Measurements from ENCODE around the gene ZNF473. TPM values are rescaled to one million over a fixed set of nuclear protein-coding genes. Genes with fewer than 3 reads are reported as not detected.

Gene ZNF473
- total RNA-seq, 2 donors from 2014 or later, result 7.0 to 8.9 TPM

DNA sequence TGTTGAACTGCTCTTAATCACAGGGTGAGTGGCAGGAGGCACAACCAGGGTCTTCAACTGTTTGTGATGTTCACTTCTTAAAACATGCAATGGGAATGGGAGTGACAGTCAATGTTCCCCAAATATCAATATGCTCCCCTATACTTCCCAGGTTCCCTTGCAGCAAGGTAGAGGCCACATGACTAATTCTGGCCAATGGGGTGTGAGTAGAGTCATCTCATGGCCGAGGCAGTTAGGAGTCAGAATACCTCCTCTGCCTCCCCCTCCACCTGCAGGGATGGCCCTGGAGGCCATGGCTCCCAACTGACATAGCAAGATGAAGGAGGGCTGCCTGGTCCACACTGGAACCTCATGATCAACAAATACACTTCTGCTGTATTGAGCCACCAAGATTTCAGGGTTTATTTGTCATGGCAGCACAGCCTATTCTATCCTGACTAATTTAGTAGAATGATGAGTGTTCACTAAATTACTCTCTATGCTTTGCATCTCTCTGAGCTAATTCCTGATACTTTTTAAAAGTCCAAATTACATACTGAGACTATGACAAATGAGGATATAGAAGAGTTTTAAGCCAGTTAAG is 9.5 kb upstream of the ZNF473 start:
- H3K36me3 Mint-ChIP-seq (ENCODE audit: low read depth), result peaks cover 16% of the 10 kb centered on the region
- H3K27me3 Mint-ChIP-seq, result no peaks in the 10 kb centered on the region
- ATAC-seq, result no peak
- H3K4me3 Mint-ChIP-seq, result no peak overlapping the region
- H3K27ac Mint-ChIP-seq, result no peak overlapping the region
- no peaks in the 10 kb centered on the region for H3K9me3 ChIP-seq (ENCODE audit: control insufficient read depth, low read length, poor library complexity, severe bottlenecking)
- DNase-seq, result no peak
- peaks cover 11% of the 10 kb centered on the region for H3K4me1 Mint-ChIP-seq

- DNase-seq (no peak), ATAC-seq (no peak)
- no peaks in the 10 kb centered on the region for H3K27me3 Mint-ChIP-seq
- H3K4me3 Mint-ChIP-seq, result no peak overlapping the region
- H3K36me3 Mint-ChIP-seq (ENCODE audit: low read depth), result peaks cover 3% of the 10 kb centered on the region
- peaks cover 22% of the 10 kb centered on the region for H3K4me1 Mint-ChIP-seq
- no peak overlapping the region for H3K27ac Mint-ChIP-seq
- H3K9me3 ChIP-seq (ENCODE audit: control insufficient read depth, low read length, poor library complexity, severe bottlenecking), result no peaks in the 10 kb centered on the region
Measured at GRCh38 chr19:50020481-50020880, 5.3 kb upstream of the ZNF473 start.

GRCh38 chr19:50022823-50023222 is 3.0 kb upstream of the ZNF473 start:
- Mint-ChIP-seq H3K4me3 (no peak overlapping the region), H3K4me1 (peaks cover 33% of the 10 kb centered on the region), H3K27ac (no peak overlapping the region), H3K36me3 (ENCODE audit: low read depth) (no peaks in the 10 kb centered on the region), H3K27me3 (no peaks in the 10 kb centered on the region)
- ATAC-seq (no peak), DNase-seq (no peak)
- no peaks in the 10 kb centered on the region for H3K9me3 ChIP-seq (ENCODE audit: control insufficient read depth, low read length, poor library complexity, severe bottlenecking)

GRCh38 chr19:50024719-50025021 is 1.1 kb upstream of the ZNF473 start:
- ATAC-seq (no peak), DNase-seq (no peak)
- H3K27ac Mint-ChIP-seq, result peak overlapping the region; percentile 95
- no peaks in the 10 kb centered on the region for H3K27me3 Mint-ChIP-seq
- peaks cover 33% of the 10 kb centered on the region for H3K4me1 Mint-ChIP-seq
- H3K36me3 Mint-ChIP-seq (ENCODE audit: low read depth), result no peaks in the 10 kb centered on the region
- no peaks in the 10 kb centered on the region for H3K9me3 ChIP-seq (ENCODE audit: control insufficient read depth, low read length, poor library complexity, severe bottlenecking)
- peak overlapping the region; percentile 98 for H3K4me3 Mint-ChIP-seq

GRCh38 chr19:50025022-50025793 is 597 bp upstream of the ZNF473 start, which contains the start of gene VRK3:
TSS of gene VRK3 (minus strand) at chr19:50025372. CDS start at chr19:50016162, 9,210 bp downstream.
- H3K4me3 Mint-ChIP-seq, result peak within 1 kb of the TSS; percentile 98
- peaks cover 33% of the 10 kb centered on the region for H3K4me1 Mint-ChIP-seq
- H3K27ac Mint-ChIP-seq, result peak within 1 kb of the TSS; percentile 95
- DNase-seq (peak; percentile 95 to 98 (median 95)), ATAC-seq (peak; percentile 87)
- no peaks in the 10 kb centered on the region for H3K27me3 Mint-ChIP-seq
- no peaks in the 10 kb centered on the region for H3K9me3 ChIP-seq (ENCODE audit: control insufficient read depth, low read length, poor library complexity, severe bottlenecking)
- H3K36me3 Mint-ChIP-seq (ENCODE audit: low read depth), result no peaks in the 10 kb centered on the region

DNA sequence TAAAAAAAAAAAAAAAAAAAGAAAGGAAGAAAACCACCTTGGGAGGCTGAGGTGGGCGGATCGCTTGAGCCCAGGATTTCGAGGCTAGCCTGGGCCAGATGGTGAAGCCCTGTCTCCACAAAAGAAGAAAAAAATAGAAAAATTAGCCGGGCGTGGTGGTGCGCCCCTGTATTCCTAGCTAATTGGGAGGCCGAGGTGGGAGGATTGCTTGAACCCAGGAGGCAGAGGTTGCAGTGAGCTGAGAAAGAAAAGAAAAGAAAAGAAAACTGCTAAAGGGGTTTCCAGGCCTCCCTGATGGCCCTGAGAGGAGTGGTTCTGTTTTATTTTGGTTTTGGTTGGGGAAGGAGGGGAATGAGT is 723 bp downstream of the ZNF473 start:
- peak overlapping the region; percentile 95 for H3K27ac Mint-ChIP-seq
- no peaks in the 10 kb centered on the region for H3K27me3 Mint-ChIP-seq
- H3K4me3 Mint-ChIP-seq, result peak overlapping the region; percentile 98
- DNase-seq (no peak), ATAC-seq (no peak)
- no peaks in the 10 kb centered on the region for H3K9me3 ChIP-seq (ENCODE audit: control insufficient read depth, low read length, poor library complexity, severe bottlenecking)
- peaks cover 3% of the 10 kb centered on the region for H3K36me3 Mint-ChIP-seq (ENCODE audit: low read depth)
- peaks cover 34% of the 10 kb centered on the region for H3K4me1 Mint-ChIP-seq

- Mint-ChIP-seq H3K36me3 (ENCODE audit: low read depth) (peaks cover 18% of the 10 kb centered on the region), H3K27me3 (no peaks in the 10 kb centered on the region), H3K27ac (no peak overlapping the region), H3K4me3 (no peak overlapping the region), H3K4me1 (peaks cover 22% of the 10 kb centered on the region)
- DNase-seq, result no peak
- no peaks in the 10 kb centered on the region for H3K9me3 ChIP-seq (ENCODE audit: control insufficient read depth, low read length, poor library complexity, severe bottlenecking)
- ATAC-seq, result no peak
Measured at GRCh38 chr19:50030225-50030624, 4.4 kb downstream of the ZNF473 start.

DNA sequence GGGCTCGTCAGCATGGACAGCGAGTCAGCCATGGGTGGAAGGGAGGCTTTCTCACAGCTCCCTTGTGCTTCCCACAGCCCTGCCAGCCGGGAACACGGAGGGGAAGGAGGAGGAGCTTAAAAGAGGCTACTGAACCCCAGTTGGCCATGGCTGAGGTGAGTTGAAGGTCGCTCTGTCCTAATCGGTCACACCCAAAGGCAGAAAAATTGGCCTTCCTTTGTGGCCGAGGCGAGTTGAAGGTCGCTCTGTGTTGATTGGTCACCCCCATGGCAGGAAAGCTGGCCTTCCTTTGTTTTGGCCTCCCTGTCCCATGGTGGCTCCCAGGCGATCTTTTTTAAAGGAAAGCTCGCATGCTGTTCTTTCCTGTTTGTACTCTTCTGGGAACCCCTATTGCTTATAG is 5.1 kb downstream of the ZNF473 start:
- H3K27me3 Mint-ChIP-seq, result no peaks in the 10 kb centered on the region
- no peak overlapping the region for H3K4me3 Mint-ChIP-seq
- peaks cover 18% of the 10 kb centered on the region for H3K36me3 Mint-ChIP-seq (ENCODE audit: low read depth)
- ATAC-seq, result no peak
- H3K4me1 Mint-ChIP-seq, result peaks cover 19% of the 10 kb centered on the region
- no peaks in the 10 kb centered on the region for H3K9me3 ChIP-seq (ENCODE audit: control insufficient read depth, low read length, poor library complexity, severe bottlenecking)
- DNase-seq, result no peak
- peak overlapping the region; percentile 56 for H3K27ac Mint-ChIP-seq

DNA sequence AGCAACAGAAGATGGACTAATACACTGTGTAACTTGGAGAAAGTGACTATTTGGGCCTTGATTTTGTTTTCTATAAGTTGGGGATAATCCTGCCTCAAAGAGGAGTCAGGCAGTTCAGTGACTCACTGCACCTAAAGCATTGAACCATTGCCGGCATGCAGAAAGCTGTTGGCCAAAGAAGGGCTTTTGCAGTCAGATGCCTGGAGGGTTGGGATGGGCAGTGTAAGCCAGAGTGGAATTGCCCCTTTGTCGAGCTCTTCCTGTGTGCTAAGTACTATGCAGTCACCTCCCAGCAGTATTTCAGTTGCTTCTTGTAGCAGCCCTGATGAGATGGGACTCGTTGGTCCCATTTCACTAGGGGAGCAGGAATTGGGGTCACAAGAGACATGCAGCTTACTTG is 11.1 kb downstream of the ZNF473 start:
- Mint-ChIP-seq H3K27me3 (no peaks in the 10 kb centered on the region), H3K36me3 (ENCODE audit: low read depth) (peaks cover 21% of the 10 kb centered on the region), H3K4me1 (peaks cover 4% of the 10 kb centered on the region), H3K27ac (no peak overlapping the region), H3K4me3 (no peak overlapping the region)
- ATAC-seq (no peak), DNase-seq (no peak)
- H3K9me3 ChIP-seq (ENCODE audit: control insufficient read depth, low read length, poor library complexity, severe bottlenecking), result no peaks in the 10 kb centered on the region

DNA sequence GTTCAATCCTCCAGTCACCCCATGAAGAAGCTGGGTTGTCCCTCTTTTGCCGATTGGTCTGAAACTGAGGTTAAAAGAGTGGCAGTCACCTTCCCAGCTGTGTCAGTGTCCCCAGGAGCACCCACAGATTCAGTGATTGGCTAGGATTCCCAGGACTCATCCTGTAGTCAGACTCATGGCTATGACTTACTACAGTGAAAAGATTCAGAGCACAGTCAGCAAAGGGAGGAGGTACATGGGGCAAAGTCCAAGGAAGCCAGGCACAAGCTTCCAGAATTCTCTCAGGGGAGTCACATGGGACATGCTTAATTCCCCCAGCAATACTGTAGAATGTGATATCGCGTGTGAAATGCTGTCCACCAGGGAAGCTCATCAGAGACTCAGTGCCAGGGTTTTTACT is 14.2 kb downstream of the ZNF473 start:
- Mint-ChIP-seq H3K27ac (peak overlapping the region; percentile 53), H3K36me3 (ENCODE audit: low read depth) (peaks cover 25% of the 10 kb centered on the region), H3K27me3 (no peaks in the 10 kb centered on the region), H3K4me3 (peak overlapping the region; percentile 31), H3K4me1 (peaks cover 2% of the 10 kb centered on the region)
- peaks cover 5% of the 10 kb centered on the region for H3K9me3 ChIP-seq (ENCODE audit: control insufficient read depth, low read length, poor library complexity, severe bottlenecking)
- DNase-seq, result no peak
- no peak for ATAC-seq

DNA sequence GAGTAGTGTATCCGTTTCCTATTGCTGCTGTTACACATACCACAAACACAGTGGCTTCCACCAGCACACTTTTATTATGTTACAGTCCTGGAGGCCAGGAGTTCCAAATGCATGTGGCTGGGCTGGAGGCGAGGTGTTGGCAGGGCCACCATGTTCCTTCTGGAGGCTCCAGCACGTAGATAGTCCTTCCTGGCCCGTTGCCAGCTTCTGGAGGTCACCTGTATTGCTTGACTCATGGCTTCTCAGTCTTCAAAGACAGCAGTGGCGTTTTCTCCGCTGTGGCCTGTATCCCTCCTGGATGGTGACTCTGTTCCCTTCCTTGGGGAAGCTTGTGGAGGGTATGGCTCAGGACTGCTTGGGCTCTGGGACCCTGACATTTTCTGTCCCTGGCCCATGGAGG is 15.2 kb downstream of the ZNF473 start:
- no peaks in the 10 kb centered on the region for H3K27me3 Mint-ChIP-seq
- H3K36me3 Mint-ChIP-seq (ENCODE audit: low read depth), result peaks cover 26% of the 10 kb centered on the region
- DNase-seq (no peak), ATAC-seq (no peak)
- H3K4me3 Mint-ChIP-seq, result no peak overlapping the region
- no peak overlapping the region for H3K27ac Mint-ChIP-seq
- peaks cover 6% of the 10 kb centered on the region for H3K9me3 ChIP-seq (ENCODE audit: control insufficient read depth, low read length, poor library complexity, severe bottlenecking)
- H3K4me1 Mint-ChIP-seq, result no peaks in the 10 kb centered on the region

DNA sequence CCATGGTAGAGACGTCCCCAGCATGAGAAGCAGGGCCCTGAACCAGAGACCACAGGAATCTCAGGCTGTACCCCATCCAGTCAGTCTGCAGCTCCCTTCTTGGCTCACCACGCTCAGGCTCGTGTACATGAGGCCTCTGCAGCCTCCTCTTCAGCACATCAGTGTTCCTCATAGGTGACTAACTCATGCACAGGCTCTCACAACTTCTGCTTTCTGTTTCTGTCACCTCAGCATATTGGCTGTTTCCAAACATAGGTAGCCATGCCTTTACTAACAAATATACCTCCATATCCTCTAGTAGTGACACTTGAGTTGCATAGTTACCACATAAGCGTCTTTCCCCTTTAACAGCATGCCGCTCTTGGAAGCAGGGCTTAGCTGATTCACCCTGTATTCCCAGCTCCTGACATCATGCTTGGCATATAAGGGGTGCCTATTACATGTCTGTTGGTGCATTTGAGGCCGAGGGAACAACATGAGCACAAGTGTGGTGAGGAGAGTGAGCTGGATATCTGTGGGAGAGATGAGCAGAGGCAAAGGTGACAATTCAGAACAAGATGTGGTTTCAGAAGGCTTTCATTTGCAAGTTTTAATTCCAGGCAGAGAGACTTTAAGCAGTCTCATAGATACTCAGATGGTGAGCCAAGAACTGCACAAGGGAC is 16.7 kb downstream of the ZNF473 start:
- H3K4me1 Mint-ChIP-seq, result no peaks in the 10 kb centered on the region
- peak overlapping the region; percentile 25 for H3K27ac Mint-ChIP-seq
- peaks cover 26% of the 10 kb centered on the region for H3K36me3 Mint-ChIP-seq (ENCODE audit: low read depth)
- H3K9me3 ChIP-seq (ENCODE audit: control insufficient read depth, low read length, poor library complexity, severe bottlenecking), result peaks cover 6% of the 10 kb centered on the region
- ATAC-seq (no peak), DNase-seq (no peak)
- H3K27me3 Mint-ChIP-seq, result no peaks in the 10 kb centered on the region
- H3K4me3 Mint-ChIP-seq, result no peak overlapping the region

DNA sequence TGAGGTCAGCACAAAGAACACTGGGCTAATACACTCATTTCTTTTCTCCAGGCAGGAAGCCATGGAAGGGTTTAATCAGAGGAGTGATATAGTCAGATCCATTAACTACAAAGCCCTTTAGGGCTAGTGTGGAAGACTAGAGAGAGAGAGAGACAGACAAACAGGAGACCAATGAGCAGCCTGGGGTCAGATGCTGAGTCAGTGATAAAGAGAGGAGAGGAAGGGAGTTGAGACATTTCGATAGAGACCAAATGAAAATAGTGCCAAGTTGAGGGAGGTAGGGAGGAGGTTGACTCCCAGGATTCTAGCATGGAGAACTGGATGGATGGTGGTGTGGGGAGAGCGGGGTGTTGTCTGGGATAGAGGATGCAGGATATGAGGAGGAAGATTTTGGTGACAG is 18.2 kb downstream of the ZNF473 start:
- Mint-ChIP-seq H3K27ac (no peak overlapping the region), H3K4me3 (no peak overlapping the region), H3K27me3 (no peaks in the 10 kb centered on the region), H3K36me3 (ENCODE audit: low read depth) (peaks cover 29% of the 10 kb centered on the region), H3K4me1 (no peaks in the 10 kb centered on the region)
- ATAC-seq (no peak), DNase-seq (no peak)
- H3K9me3 ChIP-seq (ENCODE audit: control insufficient read depth, low read length, poor library complexity, severe bottlenecking), result peaks cover 6% of the 10 kb centered on the region

Measured in T-helper 17 cell (primary cell).